Measurements from ENCODE around the gene KDSR.

DNA sequence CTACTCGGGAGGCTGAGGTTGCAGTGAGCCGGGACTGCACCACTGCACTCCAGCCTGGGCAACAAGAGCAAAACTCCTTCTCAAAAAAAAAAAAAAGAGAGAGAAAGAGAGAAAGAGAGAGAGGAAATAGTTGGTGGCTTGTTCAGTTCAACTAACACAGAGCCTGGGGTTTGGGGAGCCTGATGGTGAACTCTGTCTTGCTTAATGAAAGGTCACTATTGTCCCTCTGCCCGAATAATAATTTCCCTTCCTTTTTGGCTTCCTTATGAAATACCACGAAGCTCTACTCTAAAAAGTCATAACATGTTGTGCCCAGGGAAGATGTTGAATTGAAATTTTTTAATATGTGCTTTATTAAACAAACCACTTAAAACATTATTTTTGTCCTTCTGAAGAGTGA lies 64.8 kb downstream of the KDSR start:
- TF ChIP-seq, protein P1, sequence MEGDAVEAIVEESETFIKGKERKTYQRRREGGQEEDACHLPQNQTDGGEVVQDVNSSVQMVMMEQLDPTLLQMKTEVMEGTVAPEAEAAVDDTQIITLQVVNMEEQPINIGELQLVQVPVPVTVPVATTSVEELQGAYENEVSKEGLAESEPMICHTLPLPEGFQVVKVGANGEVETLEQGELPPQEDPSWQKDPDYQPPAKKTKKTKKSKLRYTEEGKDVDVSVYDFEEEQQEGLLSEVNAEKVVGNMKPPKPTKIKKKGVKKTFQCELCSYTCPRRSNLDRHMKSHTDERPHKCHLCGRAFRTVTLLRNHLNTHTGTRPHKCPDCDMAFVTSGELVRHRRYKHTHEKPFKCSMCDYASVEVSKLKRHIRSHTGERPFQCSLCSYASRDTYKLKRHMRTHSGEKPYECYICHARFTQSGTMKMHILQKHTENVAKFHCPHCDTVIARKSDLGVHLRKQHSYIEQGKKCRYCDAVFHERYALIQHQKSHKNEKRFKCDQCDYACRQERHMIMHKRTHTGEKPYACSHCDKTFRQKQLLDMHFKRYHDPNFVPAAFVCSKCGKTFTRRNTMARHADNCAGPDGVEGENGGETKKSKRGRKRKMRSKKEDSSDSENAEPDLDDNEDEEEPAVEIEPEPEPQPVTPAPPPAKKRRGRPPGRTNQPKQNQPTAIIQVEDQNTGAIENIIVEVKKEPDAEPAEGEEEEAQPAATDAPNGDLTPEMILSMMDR (conservative IDR thresholded peaks at IDR 0.05 in 1 of 2, IDR thresholded peaks at IDR 0.05 in 1 of 2; ENCODE audit: extremely low read depth in 1 of 2, insufficient read depth in 1 of 2, low read depth in 1 of 2, low read length in 2 of 2), result no peak
- TF ChIP-seq EZH2 (IDR thresholded peaks at IDR 0.05; ENCODE audit: borderline replicate concordance, low read length), result no peak
